ENCODE results near the gene WASHC2A.
"Not testable (repeated sequence)": the region's sequence is repeated elsewhere in the genome, so short reads cannot be mapped to it uniquely, and the experiment has no call there.

DNA sequence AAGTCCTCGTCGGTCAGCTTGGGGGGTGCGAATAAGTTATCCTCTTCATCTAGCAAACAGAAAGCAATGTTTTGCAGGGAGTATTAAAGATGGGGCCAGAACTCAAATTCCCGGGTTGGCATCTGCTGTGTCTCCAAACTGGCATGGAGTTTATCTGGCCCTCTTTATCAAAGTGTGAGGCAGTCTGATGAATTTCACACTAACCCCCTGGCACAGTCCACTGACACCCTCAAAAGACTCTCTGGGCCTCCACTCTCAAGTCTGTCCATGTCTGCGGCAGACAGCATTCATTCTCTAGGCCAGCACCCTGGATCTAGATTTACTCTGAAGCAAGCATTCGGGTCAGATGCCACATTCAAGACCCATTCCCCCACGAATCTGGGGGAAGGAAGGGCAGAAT, 6.2 kb upstream of the WASHC2A start:
- TF ChIP-seq, protein P1, sequence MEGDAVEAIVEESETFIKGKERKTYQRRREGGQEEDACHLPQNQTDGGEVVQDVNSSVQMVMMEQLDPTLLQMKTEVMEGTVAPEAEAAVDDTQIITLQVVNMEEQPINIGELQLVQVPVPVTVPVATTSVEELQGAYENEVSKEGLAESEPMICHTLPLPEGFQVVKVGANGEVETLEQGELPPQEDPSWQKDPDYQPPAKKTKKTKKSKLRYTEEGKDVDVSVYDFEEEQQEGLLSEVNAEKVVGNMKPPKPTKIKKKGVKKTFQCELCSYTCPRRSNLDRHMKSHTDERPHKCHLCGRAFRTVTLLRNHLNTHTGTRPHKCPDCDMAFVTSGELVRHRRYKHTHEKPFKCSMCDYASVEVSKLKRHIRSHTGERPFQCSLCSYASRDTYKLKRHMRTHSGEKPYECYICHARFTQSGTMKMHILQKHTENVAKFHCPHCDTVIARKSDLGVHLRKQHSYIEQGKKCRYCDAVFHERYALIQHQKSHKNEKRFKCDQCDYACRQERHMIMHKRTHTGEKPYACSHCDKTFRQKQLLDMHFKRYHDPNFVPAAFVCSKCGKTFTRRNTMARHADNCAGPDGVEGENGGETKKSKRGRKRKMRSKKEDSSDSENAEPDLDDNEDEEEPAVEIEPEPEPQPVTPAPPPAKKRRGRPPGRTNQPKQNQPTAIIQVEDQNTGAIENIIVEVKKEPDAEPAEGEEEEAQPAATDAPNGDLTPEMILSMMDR (IDR thresholded peaks at IDR 0.05), result not testable (repeated sequence)
- TF ChIP-seq POLR2A (IDR thresholded peaks at IDR 0.05), result not testable (repeated sequence)
